G401 (cell line): ENCODE measurements around the gene RNF8. TPM values are rescaled to one million over a fixed set of nuclear protein-coding genes. Genes with fewer than 3 reads are reported as not detected.
"Not testable (repeated sequence)": the region's sequence is repeated elsewhere in the genome, so short reads cannot be mapped to it uniquely, and the experiment has no call there.

ENCODE experiments used
- DNase-seq: peaks from one replicate; pipeline ENCODE4 v3.0.0-alpha.2; 2015; ENCODE audit warnings: low spot score
- in situ Hi-C: cut with HindIII; loops from 2 replicates; pipeline ENCODE4 v1.10.0; 2016; ENCODE audit warnings: low sequenced_read_pairs, mixed read lengths
- total RNA-seq: library from RNA; depleted of rRNA; stranded (reverse); fragments of >200 nt; shearing (Covaris generic); gene quantifications from 2 replicates; pipeline ENCODE4 v1.2.3, GENCODE V29; 2014; rRNA removed

Gene RNF8
- total RNA-seq, 1 experiment from 2014 or later, result 57.9 TPM

- in situ Hi-C loops, result no loop called here
Observed at GRCh38 chr6:37432590-37432915, 78.8 kb downstream of the RNF8 start.

GRCh38 chr6:37432916-37433656, 79.3 kb downstream of the RNF8 start, which contains the start of gene CMTR1:
TSS of gene CMTR1 (plus strand) at chr6:37433221. CDS start at chr6:37435630, 2,409 bp downstream.
- DNase-seq, result peak; percentile 86
- in situ Hi-C loops, result no loop called here

More at GRCh38 chr6:37432590-37432915, 78.8 kb downstream of the RNF8 start:
- peak; percentile 70 for DNase-seq

- DNase-seq, result peak; percentile 46
- in situ Hi-C loops, result no loop called here
Observed at GRCh38 chr6:37433657-37434271, 80.0 kb downstream of the RNF8 start.

- DNase-seq, result no peak
- in situ Hi-C loops, result no loop called here
Observed at GRCh38 chr6:37435373-37435772, 81.6 kb downstream of the RNF8 start.

- no peak for DNase-seq
- in situ Hi-C loops, result no loop called here
Observed at GRCh38 chr6:37435816-37436215, 82.0 kb downstream of the RNF8 start.

GRCh38 chr6:37438930-37439329, 85.1 kb downstream of the RNF8 start:
- no peak for DNase-seq
- in situ Hi-C loops, result no loop called here

GRCh38 chr6:37441651-37442050, 87.9 kb downstream of the RNF8 start:
- in situ Hi-C loops, result no loop called here
- no peak for DNase-seq

- in situ Hi-C loops, result no loop called here
- DNase-seq, result no peak
Observed at GRCh38 chr6:37442416-37443215, 88.8 kb downstream of the RNF8 start.

GRCh38 chr6:37443216-37443542, 89.4 kb downstream of the RNF8 start:
- DNase-seq, in situ Hi-C loops: not testable (repeated sequence)

Other genes with a start within 250 kb of the RNF8 start
- 70.4 and 71.6 TPM in 2 replicates for gene PIM1, start 183.8 kb upstream of the RNF8 start, total RNA-seq
- gene TBC1D22B, start 96.2 kb upstream of the RNF8 start, total RNA-seq, result 6.7 and 12.0 TPM in 2 replicates
- gene TMEM217, start 95.8 kb upstream of the RNF8 start, total RNA-seq, result 1.2 and 1.4 TPM in 2 replicates
- gene CMTR1, start 79.2 kb downstream of the RNF8 start, total RNA-seq, result 47.7 and 48.8 TPM in 2 replicates
- 52.4 and 75.3 TPM in 2 replicates for gene CCDC167, start 145.9 kb downstream of the RNF8 start, total RNA-seq